Measurements from ENCODE around the gene C17orf107. TPM values are rescaled to one million over a fixed set of nuclear protein-coding genes. Genes with fewer than 3 reads are reported as not detected.

Gene C17orf107
- total and polyA plus RNA-seq, 2 donors (not counting 1 experiment from before 2014, with no cell fraction given): 3.9 to 4.6 TPM

GRCh38 chr17:4920351-4921048, 21.2 kb downstream of the C17orf107 start:
- Histone ChIP-seq H3K36me3 (replicated peaks in 1 of 2; ENCODE audit: control extremely low read depth in 1 of 2, control insufficient read depth in 1 of 2, extremely low read depth in 1 of 2, insufficient read depth in 2 of 2, low read length in 1 of 2) (no peaks in the 10 kb centered on the region), H3K79me2 (ENCODE audit: control insufficient read depth, insufficient read depth, low read length) (no peaks in the 10 kb centered on the region), H2AFZ (ENCODE audit: insufficient read depth, low read depth, low read length, poor library complexity, severe bottlenecking) (no peak overlapping the region), H3K4me2 (replicated peaks; ENCODE audit: low read depth, low read length, poor library complexity, severe bottlenecking) (no peak overlapping the region), H3K9me3 (ENCODE audit: control extremely low read depth in 1 of 3, control insufficient read depth in 2 of 3, insufficient read depth in 1 of 3, low read length in 2 of 3) (no peaks in the 10 kb centered on the region), H3K27me3 (replicated peaks in 1 of 4; ENCODE audit: control extremely low read depth in 1 of 4, control insufficient read depth in 3 of 4, insufficient read depth in 4 of 4, low read length in 3 of 4) (no peaks in the 10 kb centered on the region), H3K4me3 (ENCODE audit: control extremely low read depth in 1 of 5, extremely low read depth in 1 of 5, insufficient read depth in 1 of 5, low read depth in 2 of 5, low read length in 4 of 5) (no peak overlapping the region), H3K9ac (ENCODE audit: low read length) (no peak overlapping the region), H4K20me1 (ENCODE audit: control insufficient read depth, insufficient read depth, low read length, poor library complexity, severe bottlenecking) (no peaks in the 10 kb centered on the region), H3K4me1 (ENCODE audit: control insufficient read depth in 2 of 2, insufficient read depth in 2 of 2, low read length in 2 of 2) (no peaks in the 10 kb centered on the region), H3K27ac (ENCODE audit: low read length in 2 of 2) (no peak overlapping the region)
- no peak for TF ChIP-seq EZH2 (IDR thresholded peaks at IDR 0.05; ENCODE audit: borderline replicate concordance, insufficient read depth, low read depth, low read length, poor library complexity, severe bottlenecking)
- no peak for TF ChIP-seq CTCF (IDR thresholded peaks at IDR 0.05)
- no peaks in the 10 kb centered on the region for H3K9me3 Mint-ChIP-seq (ENCODE audit: insufficient read depth)
- ChIA-PET CTCF (no interaction called here), POLR2A (interaction anchor here (0.7 kb wide), 1 partner anchor 551 kb away, joined by 3 read pairs; no protein-coding TSS in a partner anchor)
- H3K4me3 Mint-ChIP-seq: no peak overlapping the region
- no peak overlapping the region for H3K27ac Mint-ChIP-seq
- DNase-seq (no peak), ATAC-seq (ENCODE audit: low read depth) (no peak)
- no peaks in the 10 kb centered on the region for H3K27me3 Mint-ChIP-seq
- 100% methylated on average over 5 of the region's 10 CpGs for WGBS (ENCODE audit: insufficient coverage)
- intact Hi-C loops (cut with micrococcal nuclease): no loop called here
- no peaks in the 10 kb centered on the region for H3K4me1 Mint-ChIP-seq

GRCh38 chr17:4921320-4921719, 22.0 kb downstream of the C17orf107 start:
- no peak overlapping the region for H3K27ac Mint-ChIP-seq
- TF ChIP-seq CTCF (IDR thresholded peaks at IDR 0.05) (no peak), EZH2 (IDR thresholded peaks at IDR 0.05; ENCODE audit: borderline replicate concordance, insufficient read depth, low read depth, low read length, poor library complexity, severe bottlenecking) (no peak)
- H4K20me1 ChIP-seq (ENCODE audit: control insufficient read depth, insufficient read depth, low read length, poor library complexity, severe bottlenecking): no peaks in the 10 kb centered on the region
- no peak overlapping the region for H3K27ac ChIP-seq (ENCODE audit: low read length in 2 of 2)
- H3K4me1 ChIP-seq (ENCODE audit: control insufficient read depth in 2 of 2, insufficient read depth in 2 of 2, low read length in 2 of 2): no peaks in the 10 kb centered on the region
- no peaks in the 10 kb centered on the region for H3K4me1 Mint-ChIP-seq
- ChIA-PET CTCF (no interaction called here), POLR2A (interaction anchor here (0.7 kb wide), 1 partner anchor 550 kb away, joined by 3 read pairs; no protein-coding TSS in a partner anchor)
- H3K79me2 ChIP-seq (ENCODE audit: control insufficient read depth, insufficient read depth, low read length): no peaks in the 10 kb centered on the region
- no peak overlapping the region for H3K4me3 ChIP-seq (ENCODE audit: control extremely low read depth in 1 of 5, extremely low read depth in 1 of 5, insufficient read depth in 1 of 5, low read depth in 2 of 5, low read length in 4 of 5)
- no peaks in the 10 kb centered on the region for H3K9me3 ChIP-seq (ENCODE audit: control extremely low read depth in 1 of 3, control insufficient read depth in 2 of 3, insufficient read depth in 1 of 3, low read length in 2 of 3)
- no peaks in the 10 kb centered on the region for H3K27me3 Mint-ChIP-seq
- ATAC-seq (ENCODE audit: low read depth): no peak
- no peak for DNase-seq
- no peak overlapping the region for H2AFZ ChIP-seq (ENCODE audit: insufficient read depth, low read depth, low read length, poor library complexity, severe bottlenecking)
- WGBS (ENCODE audit: insufficient coverage): 100% methylated on average over 3 of the region's 4 CpGs
- H3K9ac ChIP-seq (ENCODE audit: low read length): no peak overlapping the region
- H3K4me2 ChIP-seq (replicated peaks; ENCODE audit: low read depth, low read length, poor library complexity, severe bottlenecking): no peak overlapping the region
- no peaks in the 10 kb centered on the region for H3K9me3 Mint-ChIP-seq (ENCODE audit: insufficient read depth)
- H3K36me3 ChIP-seq (replicated peaks in 1 of 2; ENCODE audit: control extremely low read depth in 1 of 2, control insufficient read depth in 1 of 2, extremely low read depth in 1 of 2, insufficient read depth in 2 of 2, low read length in 1 of 2): no peaks in the 10 kb centered on the region
- H3K4me3 Mint-ChIP-seq: no peak overlapping the region
- intact Hi-C loops (cut with micrococcal nuclease): no loop called here
- H3K27me3 ChIP-seq (replicated peaks in 1 of 4; ENCODE audit: control extremely low read depth in 1 of 4, control insufficient read depth in 3 of 4, insufficient read depth in 4 of 4, low read length in 3 of 4): no peaks in the 10 kb centered on the region
